Measurements from ENCODE around the gene KAZN. TPM values are rescaled to one million over a fixed set of nuclear protein-coding genes. Genes with fewer than 3 reads are reported as not detected.

KAZN gene
- polyA plus RNA-seq, 1 of the 3 experiments (the other 2 are of a cell fraction): 6.8 TPM

DNA sequence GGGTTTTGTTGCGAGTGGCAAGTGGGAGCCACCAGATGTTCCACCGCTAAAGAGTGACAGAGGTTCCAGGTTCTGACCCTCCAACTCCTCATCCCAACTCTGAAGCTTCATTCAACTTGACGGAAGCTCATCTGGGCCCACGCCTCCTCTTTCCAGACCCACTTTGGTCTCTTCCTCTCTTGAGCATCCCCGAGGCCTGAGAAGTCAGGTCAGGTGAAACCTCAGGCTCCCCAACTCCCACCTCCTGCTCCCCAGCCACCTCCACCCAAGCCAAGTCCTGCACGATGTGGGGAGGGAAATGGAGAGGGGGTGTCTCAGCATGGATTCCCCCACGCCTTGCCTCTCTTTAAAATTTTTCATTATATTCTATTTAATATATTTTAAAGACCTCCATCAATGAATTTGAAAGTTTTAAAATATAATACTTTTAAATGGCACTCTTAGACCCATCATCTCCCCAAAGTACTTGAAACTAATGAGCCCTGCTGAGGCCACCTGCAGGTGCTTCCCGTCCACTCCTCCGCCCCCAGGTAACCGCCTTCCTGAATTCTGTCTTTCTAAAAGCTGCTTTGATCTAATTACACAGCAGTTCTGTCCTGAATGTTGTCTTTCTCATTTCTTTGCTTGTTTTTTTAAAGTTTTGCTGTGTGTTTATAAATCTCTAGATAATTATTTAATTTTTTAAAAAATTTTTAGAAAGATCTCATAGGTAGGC, 238.1 kb downstream of the KAZN start:
- Histone ChIP-seq H3K36me3 (replicated peaks in 1 of 2; ENCODE audit: control insufficient read depth in 1 of 2, insufficient read depth in 2 of 2, low read length in 1 of 2) (no peaks in the 10 kb centered on the region), H3K9me3 (no peaks in the 10 kb centered on the region), H3K9ac (no peak overlapping the region), H3K27me3 (ENCODE audit: insufficient read depth) (no peaks in the 10 kb centered on the region), H2AFZ (ENCODE audit: low read depth) (no peak overlapping the region), H3K27ac (ENCODE audit: low read depth in 2 of 2, low read length in 1 of 2) (no peak overlapping the region), H4K20me1 (ENCODE audit: insufficient read depth) (no peaks in the 10 kb centered on the region), H3K9me2 (no peaks in the 10 kb centered on the region), H3K79me2 (ENCODE audit: insufficient read depth) (no peaks in the 10 kb centered on the region), H3K4me2 (no peak overlapping the region), H3K4me3 (ENCODE audit: low read depth in 2 of 2, low read length in 1 of 2) (no peak overlapping the region), H3F3A (replicated peaks; ENCODE audit: insufficient read depth) (no peaks in the 10 kb centered on the region), H3K4me1 (ENCODE audit: control insufficient read depth in 1 of 2, insufficient read depth in 2 of 2, low read depth in 1 of 2, low read length in 1 of 2) (no peaks in the 10 kb centered on the region)
- CTCF ChIA-PET: interaction anchor here (1.3 kb wide), 1 partner anchor 12 kb away, joined by 3 read pairs; no protein-coding TSS in a partner anchor
- POLR2A ChIA-PET: no interaction called here
- 41% methylated on average over 10 of the region's 10 CpGs for WGBS (ENCODE audit: low lambda C conversion rate)
- DNase-seq: no peak
- no peak for TF ChIP-seq GABPA (IDR thresholded peaks at IDR 0.05; ENCODE audit: low read depth)
- TF ChIP-seq GATA2 (CRISPR knock-in tag; IDR thresholded peaks at IDR 0.05): no peak
- TF ChIP-seq TAF1 (IDR thresholded peaks at IDR 0.05; ENCODE audit: borderline replicate concordance, low read depth, low read length): no peak
- TF ChIP-seq, protein P1, sequence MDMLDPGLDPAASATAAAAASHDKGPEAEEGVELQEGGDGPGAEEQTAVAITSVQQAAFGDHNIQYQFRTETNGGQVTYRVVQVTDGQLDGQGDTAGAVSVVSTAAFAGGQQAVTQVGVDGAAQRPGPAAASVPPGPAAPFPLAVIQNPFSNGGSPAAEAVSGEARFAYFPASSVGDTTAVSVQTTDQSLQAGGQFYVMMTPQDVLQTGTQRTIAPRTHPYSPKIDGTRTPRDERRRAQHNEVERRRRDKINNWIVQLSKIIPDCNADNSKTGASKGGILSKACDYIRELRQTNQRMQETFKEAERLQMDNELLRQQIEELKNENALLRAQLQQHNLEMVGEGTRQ (IDR thresholded peaks at IDR 0.05; ENCODE audit: borderline replicate concordance, low read depth, low read length): no peak
- no peak for TF ChIP-seq POLR2AphosphoS5 (IDR thresholded peaks at IDR 0.05; ENCODE audit: low read depth, low read length)
- no peak for TF ChIP-seq TCF12 (IDR thresholded peaks at IDR 0.05)

DNA sequence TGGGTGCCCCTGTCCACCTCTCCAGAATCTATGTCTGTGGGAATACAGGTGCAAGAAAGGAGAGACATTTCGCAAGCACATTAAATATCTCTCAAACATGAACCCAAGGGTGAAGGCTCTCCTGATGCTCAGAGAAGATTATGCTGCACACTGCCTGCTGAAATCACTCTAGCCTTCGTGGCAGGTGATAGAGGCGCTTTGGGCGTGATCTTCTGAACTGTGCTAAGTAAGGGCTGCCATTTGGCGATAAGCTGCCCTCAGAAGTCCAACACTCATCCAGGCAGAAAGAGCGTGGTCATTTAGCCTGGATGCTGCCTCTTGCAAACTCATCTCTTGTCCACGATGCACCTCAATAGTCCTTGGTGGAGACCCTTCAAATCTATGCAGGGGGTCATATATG, 241.9 kb downstream of the KAZN start:
- no peaks in the 10 kb centered on the region for H3F3A ChIP-seq (replicated peaks; ENCODE audit: insufficient read depth)
- POLR2A ChIA-PET: no interaction called here
- H3K9me2 ChIP-seq: no peaks in the 10 kb centered on the region
- H3K9ac ChIP-seq: no peak overlapping the region
- no peaks in the 10 kb centered on the region for H3K27me3 ChIP-seq (ENCODE audit: insufficient read depth)
- H4K20me1 ChIP-seq (ENCODE audit: insufficient read depth): no peaks in the 10 kb centered on the region
- H3K4me1 ChIP-seq (ENCODE audit: control insufficient read depth in 1 of 2, insufficient read depth in 2 of 2, low read depth in 1 of 2, low read length in 1 of 2): no peaks in the 10 kb centered on the region
- WGBS (ENCODE audit: low lambda C conversion rate): 25% methylated on average over 7 of the region's 7 CpGs
- H3K4me3 ChIP-seq (ENCODE audit: low read depth in 2 of 2, low read length in 1 of 2): no peak overlapping the region
- H3K9me3 ChIP-seq: no peaks in the 10 kb centered on the region
- CTCF ChIA-PET: no interaction called here
- TF ChIP-seq, protein P2, sequence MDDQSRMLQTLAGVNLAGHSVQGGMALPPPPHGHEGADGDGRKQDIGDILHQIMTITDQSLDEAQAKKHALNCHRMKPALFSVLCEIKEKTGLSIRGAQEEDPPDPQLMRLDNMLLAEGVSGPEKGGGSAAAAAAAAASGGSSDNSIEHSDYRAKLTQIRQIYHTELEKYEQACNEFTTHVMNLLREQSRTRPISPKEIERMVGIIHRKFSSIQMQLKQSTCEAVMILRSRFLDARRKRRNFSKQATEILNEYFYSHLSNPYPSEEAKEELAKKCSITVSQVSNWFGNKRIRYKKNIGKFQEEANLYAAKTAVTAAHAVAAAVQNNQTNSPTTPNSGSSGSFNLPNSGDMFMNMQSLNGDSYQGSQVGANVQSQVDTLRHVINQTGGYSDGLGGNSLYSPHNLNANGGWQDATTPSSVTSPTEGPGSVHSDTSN (IDR thresholded peaks at IDR 0.05): no peak
- TF ChIP-seq CHD2 (IDR thresholded peaks at IDR 0.05; ENCODE audit: low read length, partially characterized antibody) (no peak), JUND (IDR thresholded peaks at IDR 0.05) (no peak), MXI1 (IDR thresholded peaks at IDR 0.05; ENCODE audit: low read depth, low read length) (no peak), ELF1 (IDR thresholded peaks at IDR 0.05) (no peak)
- H3K4me2 ChIP-seq: no peak overlapping the region
- H3K27ac ChIP-seq (ENCODE audit: low read depth in 2 of 2, low read length in 1 of 2): no peak overlapping the region
- no peak overlapping the region for H2AFZ ChIP-seq (ENCODE audit: low read depth)
- no peaks in the 10 kb centered on the region for H3K36me3 ChIP-seq (replicated peaks in 1 of 2; ENCODE audit: control insufficient read depth in 1 of 2, insufficient read depth in 2 of 2, low read length in 1 of 2)
- H3K79me2 ChIP-seq (ENCODE audit: insufficient read depth): no peaks in the 10 kb centered on the region
- DNase-seq: no peak

DNA sequence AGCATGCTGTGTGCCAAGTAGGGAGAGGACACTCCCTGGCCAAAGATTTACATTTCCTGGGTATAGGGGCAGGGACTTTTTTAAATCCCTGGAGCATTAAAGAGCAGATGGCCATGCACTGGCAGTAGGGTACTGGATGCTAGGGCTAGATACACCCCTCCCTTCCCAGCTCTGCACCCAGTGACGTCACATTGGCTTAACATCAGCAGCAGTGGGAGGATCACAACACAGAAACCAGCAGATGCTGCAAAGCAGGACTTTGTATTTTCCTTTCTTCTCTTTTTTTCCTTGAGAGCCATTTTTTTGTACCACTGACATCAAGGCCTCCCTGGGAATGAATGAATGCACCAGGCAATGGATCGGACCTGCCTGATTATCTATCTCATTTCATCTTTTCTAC, 243.0 kb downstream of the KAZN start:
- Histone ChIP-seq H3F3A (replicated peaks; ENCODE audit: insufficient read depth) (no peaks in the 10 kb centered on the region), H3K9me2 (no peaks in the 10 kb centered on the region), H3K4me1 (ENCODE audit: control insufficient read depth in 1 of 2, insufficient read depth in 2 of 2, low read depth in 1 of 2, low read length in 1 of 2) (no peaks in the 10 kb centered on the region), H3K36me3 (replicated peaks in 1 of 2; ENCODE audit: control insufficient read depth in 1 of 2, insufficient read depth in 2 of 2, low read length in 1 of 2) (no peaks in the 10 kb centered on the region), H3K4me2 (no peak overlapping the region), H3K27me3 (ENCODE audit: insufficient read depth) (no peaks in the 10 kb centered on the region), H3K4me3 (ENCODE audit: low read depth in 2 of 2, low read length in 1 of 2) (no peak overlapping the region), H2AFZ (ENCODE audit: low read depth) (no peak overlapping the region), H3K9me3 (no peaks in the 10 kb centered on the region), H3K27ac (ENCODE audit: low read depth in 2 of 2, low read length in 1 of 2) (no peak overlapping the region), H3K79me2 (ENCODE audit: insufficient read depth) (no peaks in the 10 kb centered on the region), H4K20me1 (ENCODE audit: insufficient read depth) (no peaks in the 10 kb centered on the region), H3K9ac (no peak overlapping the region)
- DNase-seq: no peak
- ChIA-PET CTCF (no interaction called here), POLR2A (no interaction called here)
- TF ChIP-seq TEAD4 (IDR thresholded peaks at IDR 0.05; ENCODE audit: borderline replicate concordance, insufficient read depth): no peak
- TF ChIP-seq, protein P3, sequence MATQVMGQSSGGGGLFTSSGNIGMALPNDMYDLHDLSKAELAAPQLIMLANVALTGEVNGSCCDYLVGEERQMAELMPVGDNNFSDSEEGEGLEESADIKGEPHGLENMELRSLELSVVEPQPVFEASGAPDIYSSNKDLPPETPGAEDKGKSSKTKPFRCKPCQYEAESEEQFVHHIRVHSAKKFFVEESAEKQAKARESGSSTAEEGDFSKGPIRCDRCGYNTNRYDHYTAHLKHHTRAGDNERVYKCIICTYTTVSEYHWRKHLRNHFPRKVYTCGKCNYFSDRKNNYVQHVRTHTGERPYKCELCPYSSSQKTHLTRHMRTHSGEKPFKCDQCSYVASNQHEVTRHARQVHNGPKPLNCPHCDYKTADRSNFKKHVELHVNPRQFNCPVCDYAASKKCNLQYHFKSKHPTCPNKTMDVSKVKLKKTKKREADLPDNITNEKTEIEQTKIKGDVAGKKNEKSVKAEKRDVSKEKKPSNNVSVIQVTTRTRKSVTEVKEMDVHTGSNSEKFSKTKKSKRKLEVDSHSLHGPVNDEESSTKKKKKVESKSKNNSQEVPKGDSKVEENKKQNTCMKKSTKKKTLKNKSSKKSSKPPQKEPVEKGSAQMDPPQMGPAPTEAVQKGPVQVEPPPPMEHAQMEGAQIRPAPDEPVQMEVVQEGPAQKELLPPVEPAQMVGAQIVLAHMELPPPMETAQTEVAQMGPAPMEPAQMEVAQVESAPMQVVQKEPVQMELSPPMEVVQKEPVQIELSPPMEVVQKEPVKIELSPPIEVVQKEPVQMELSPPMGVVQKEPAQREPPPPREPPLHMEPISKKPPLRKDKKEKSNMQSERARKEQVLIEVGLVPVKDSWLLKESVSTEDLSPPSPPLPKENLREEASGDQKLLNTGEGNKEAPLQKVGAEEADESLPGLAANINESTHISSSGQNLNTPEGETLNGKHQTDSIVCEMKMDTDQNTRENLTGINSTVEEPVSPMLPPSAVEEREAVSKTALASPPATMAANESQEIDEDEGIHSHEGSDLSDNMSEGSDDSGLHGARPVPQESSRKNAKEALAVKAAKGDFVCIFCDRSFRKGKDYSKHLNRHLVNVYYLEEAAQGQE (IDR thresholded peaks at IDR 0.05; ENCODE audit: low read depth, low read length): no peak
- TF ChIP-seq CHD2 (IDR thresholded peaks at IDR 0.05; ENCODE audit: low read length, partially characterized antibody): no peak
- 13% methylated on average over 2 of the region's 2 CpGs for WGBS (ENCODE audit: low lambda C conversion rate)
